Tibial artery (tissue), 4 donors: ENCODE results near the gene NT5DC1.

ENCODE experiments used
- DNase-seq, 2 donors: peaks; one replicate each; pipeline ENCODE4 v3.0.0-alpha.2; 2019
- H3K27ac ChIP-seq, 2 donors: fragments of 200-600 bp; sonication (generic) in 1 of 2; 1 replicate in 1 of 2; 2 replicates in 1 of 2; pipeline ENCODE4 v1.5.1; 2018 to 2019; ENCODE audit warnings: mild to moderate bottlenecking in 1 of 2
- H3K27me3 ChIP-seq, 2 donors: fragments of 200-600 bp; sonication (generic) in 1 of 2; one replicate each; pipeline versions ENCODE4 v1.5.1 to v1.6.0; 2016 to 2019
- H3K36me3 ChIP-seq, 3 donors: fragments of 200-600 bp; sonication (generic) in 2 of 3; one replicate each; pipeline ENCODE4 v1.5.1; 2016 to 2019; ENCODE audit warnings: mild to moderate bottlenecking in 2 of 3
- H3K4me1 ChIP-seq, 4 donors: fragments of 200-600 bp; sonication (generic) in 2 of 4; 1 replicate in 3 of 4; 2 replicates in 1 of 4; pipeline ENCODE4 v1.5.1; 2016 to 2019
- H3K4me3 ChIP-seq, 2 donors: fragments of 200-600 bp; sonication (generic) in 1 of 2; 1 replicate in 1 of 2; 2 replicates in 1 of 2; pipeline ENCODE4 v1.5.1; 2018 to 2019; ENCODE audit warnings: mild to moderate bottlenecking in 2 of 2
- H3K9me3 ChIP-seq, 3 donors: fragments of 200-600 bp; sonication (generic) in 1 of 3; one replicate each; pipeline ENCODE4 v1.5.1; 2016 to 2019
- intact Hi-C: fragments of 100-400 bp; cut with DNase I; formaldehyde crosslinking; loops from one replicate; pipeline ENCODE4 v1.15.0; 2023; ENCODE audit warnings: low total_unique reads
- TF ChIP-seq, protein P1 (sequence below), 2 experiments: fragments of 200-600 bp in 1 of 2; fragments of 450-650 bp in 1 of 2; IDR thresholded peaks; one replicate each; pipeline ENCODE4 v1.5.1; 2017 to 2019; ENCODE audit warnings: antibody characterized with exemption in 2 of 2, mild to moderate bottlenecking in 1 of 2, moderate library complexity in 1 of 2

Gene NT5DC1

DNA sequence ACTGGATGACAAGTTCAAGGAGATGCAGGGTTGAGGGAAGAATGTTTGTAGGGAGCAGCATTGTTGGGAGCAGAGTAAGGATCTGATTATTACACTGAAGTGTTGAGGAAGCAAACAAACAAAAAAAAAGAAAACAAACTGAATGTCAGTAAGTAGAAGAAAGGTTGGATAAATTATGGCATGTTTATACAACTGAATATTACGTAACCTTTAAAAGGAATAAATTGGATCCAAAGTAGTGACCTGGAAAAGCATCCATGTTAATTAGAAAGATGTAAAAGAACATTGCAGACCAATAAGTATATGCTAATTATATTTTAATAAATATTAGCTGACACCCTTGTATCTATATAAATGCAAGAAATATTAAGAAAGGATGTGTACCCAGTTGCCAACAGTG lies 191.9 kb downstream of the NT5DC1 start:
- Histone ChIP-seq H3K27ac (no peak overlapping the region), H3K36me3 (no peaks in the 10 kb centered on the region), H3K9me3 (no peaks in the 10 kb centered on the region), H3K4me1 (no peaks in the 10 kb centered on the region), H3K4me3 (no peak overlapping the region), H3K27me3 (no peaks in the 10 kb centered on the region)
- TF ChIP-seq, protein P1, sequence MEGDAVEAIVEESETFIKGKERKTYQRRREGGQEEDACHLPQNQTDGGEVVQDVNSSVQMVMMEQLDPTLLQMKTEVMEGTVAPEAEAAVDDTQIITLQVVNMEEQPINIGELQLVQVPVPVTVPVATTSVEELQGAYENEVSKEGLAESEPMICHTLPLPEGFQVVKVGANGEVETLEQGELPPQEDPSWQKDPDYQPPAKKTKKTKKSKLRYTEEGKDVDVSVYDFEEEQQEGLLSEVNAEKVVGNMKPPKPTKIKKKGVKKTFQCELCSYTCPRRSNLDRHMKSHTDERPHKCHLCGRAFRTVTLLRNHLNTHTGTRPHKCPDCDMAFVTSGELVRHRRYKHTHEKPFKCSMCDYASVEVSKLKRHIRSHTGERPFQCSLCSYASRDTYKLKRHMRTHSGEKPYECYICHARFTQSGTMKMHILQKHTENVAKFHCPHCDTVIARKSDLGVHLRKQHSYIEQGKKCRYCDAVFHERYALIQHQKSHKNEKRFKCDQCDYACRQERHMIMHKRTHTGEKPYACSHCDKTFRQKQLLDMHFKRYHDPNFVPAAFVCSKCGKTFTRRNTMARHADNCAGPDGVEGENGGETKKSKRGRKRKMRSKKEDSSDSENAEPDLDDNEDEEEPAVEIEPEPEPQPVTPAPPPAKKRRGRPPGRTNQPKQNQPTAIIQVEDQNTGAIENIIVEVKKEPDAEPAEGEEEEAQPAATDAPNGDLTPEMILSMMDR (IDR thresholded peaks at IDR 0.05): no peak
- DNase-seq: no peak
- intact Hi-C loops: no loop called here

DNA sequence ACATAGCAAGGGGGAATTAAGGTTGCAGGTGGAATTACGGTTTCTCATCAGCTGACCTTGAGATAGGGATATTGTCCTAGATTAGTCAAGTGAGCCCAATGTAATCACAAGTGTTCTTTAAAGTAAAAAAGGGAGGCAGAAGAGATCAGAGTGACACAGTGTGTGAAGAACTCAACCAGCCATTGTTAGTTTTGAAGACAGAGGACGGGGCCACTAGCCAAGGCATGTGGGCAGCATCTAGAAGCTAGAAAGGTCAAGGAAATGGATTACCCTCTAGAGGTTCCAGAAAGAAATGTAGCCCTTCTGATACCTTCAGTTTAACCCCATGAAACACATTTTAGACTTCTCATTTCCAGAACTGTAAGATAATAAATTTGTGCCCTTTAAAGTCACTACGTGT lies 197.6 kb downstream of the NT5DC1 start:
- TF ChIP-seq, protein P1 (IDR thresholded peaks at IDR 0.05): no peak
- Histone ChIP-seq H3K4me3 (no peak overlapping the region), H3K4me1 (peaks cover 0 to 16% (median 0%) of the 10 kb centered on the region in 4 donors), H3K27me3 (no peaks in the 10 kb centered on the region), H3K9me3 (peaks cover 0 to 7% (median 5%) of the 10 kb centered on the region in 3 donors), H3K36me3 (no peaks in the 10 kb centered on the region), H3K27ac (no peak overlapping the region)
- no peak for DNase-seq
- intact Hi-C loops: no loop called here

DNA sequence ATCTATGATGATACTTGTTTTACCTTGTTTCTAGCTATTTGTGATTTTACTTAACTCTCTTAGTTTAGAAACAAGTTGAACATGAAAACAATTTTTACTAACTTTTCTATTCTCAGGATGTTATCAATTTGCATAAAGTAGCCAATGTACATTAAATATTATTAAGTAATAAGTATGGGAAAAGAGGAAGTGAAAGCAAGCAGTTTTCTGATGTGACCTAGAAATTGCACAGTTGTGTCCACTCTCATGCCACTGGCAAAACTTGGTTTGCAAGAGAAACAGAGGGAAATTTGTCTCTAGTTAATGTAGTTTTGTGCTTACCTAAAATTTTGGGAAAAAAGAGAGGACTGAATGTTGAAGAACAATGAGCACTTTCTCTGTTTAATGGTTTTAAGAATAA lies 198.3 kb downstream of the NT5DC1 start:
- intact Hi-C loops: no loop called here
- Histone ChIP-seq H3K27ac (no peak overlapping the region), H3K4me3 (no peak overlapping the region), H3K4me1 (peaks cover 0 to 16% (median 0%) of the 10 kb centered on the region in 4 donors), H3K9me3 (peaks cover 0 to 7% (median 5%) of the 10 kb centered on the region in 3 donors), H3K27me3 (no peaks in the 10 kb centered on the region), H3K36me3 (no peaks in the 10 kb centered on the region)
- TF ChIP-seq, protein P1 (IDR thresholded peaks at IDR 0.05): no peak
- no peak for DNase-seq
